Retina (tissue), 1 donor: ENCODE measurements around the gene COPS2.
A peak's percentile ranks its signal among the peaks of the same experiment; 100 is the strongest.

Experiments used
- DNase-seq: peaks from one replicate; pipeline ENCODE4 v3.0.0-alpha.2; 2016

Gene COPS2

GRCh38 chr15:49155834-49156627 lies 632 bp upstream of the COPS2 start:
- peak; percentile 46 for DNase-seq

GRCh38 chr15:49154799-49155109 lies 645 bp downstream of the COPS2 start:
- no peak for DNase-seq

GRCh38 chr15:49154359-49154758 lies 1.0 kb downstream of the COPS2 start:
- no peak for DNase-seq

- no peak for DNase-seq
These were observed 2.7 kb downstream of the COPS2 start for GRCh38 chr15:49152552-49153312.

GRCh38 chr15:49151831-49152230 lies 3.6 kb downstream of the COPS2 start:
- DNase-seq = no peak

- DNase-seq = no peak
These were observed 6.7 kb downstream of the COPS2 start for GRCh38 chr15:49148727-49149126.

GRCh38 chr15:49148298-49148697 lies 7.1 kb downstream of the COPS2 start:
- DNase-seq = no peak

GRCh38 chr15:49145651-49146609 lies 9.5 kb downstream of the COPS2 start:
- no peak for DNase-seq

GRCh38 chr15:49137861-49138260 lies 17.5 kb downstream of the COPS2 start:
- no peak for DNase-seq

GRCh38 chr15:49135911-49136310 lies 19.5 kb downstream of the COPS2 start:
- DNase-seq = no peak

- DNase-seq = no peak
These were observed 20.0 kb downstream of the COPS2 start for GRCh38 chr15:49135342-49135857.

GRCh38 chr15:49134683-49135341 lies 20.6 kb downstream of the COPS2 start:
- no peak for DNase-seq

GRCh38 chr15:49131403-49131802 lies 24.0 kb downstream of the COPS2 start:
- no peak for DNase-seq

GRCh38 chr15:49124371-49124770 lies 31.0 kb downstream of the COPS2 start:
- no peak for DNase-seq

GRCh38 chr15:49122541-49123062 lies 32.8 kb downstream of the COPS2 start:
- DNase-seq = no peak

- DNase-seq = no peak
These were observed 33.5 kb downstream of the COPS2 start for GRCh38 chr15:49121901-49122300.

GRCh38 chr15:49120832-49121231 lies 34.6 kb downstream of the COPS2 start:
- DNase-seq = no peak

GRCh38 chr15:49116108-49116857 lies 39.1 kb downstream of the COPS2 start:
- no peak for DNase-seq

- DNase-seq = no peak
These were observed 40.3 kb downstream of the COPS2 start for GRCh38 chr15:49115062-49115461.

- no peak for DNase-seq
These were observed 45.0 kb downstream of the COPS2 start for GRCh38 chr15:49110158-49110944.

GRCh38 chr15:49103002-49103401 lies 52.4 kb downstream of the COPS2 start:
- no peak for DNase-seq
